K562 (cell line): Measurements from ENCODE around the gene USP48. TPM values are rescaled to one million over a fixed set of nuclear protein-coding genes. Genes with fewer than 3 reads are reported as not detected.

Source experiments
- ATAC-seq: fragments of 200-7000 bp; cut with Tn5 transposase; 3 replicates; pipeline ENCODE4 v1.9.1; 2020; ENCODE audit warnings: moderate library complexity
- BruUV-seq: library from RNA; stranded (reverse); fragments of 400-500 nt; replicated peaks from 2 replicates; lab custom pipeline; 2021; lab: Mats Ljungman, UMichigan
- CTCF ChIA-PET: fragments of 300-600 bp; formaldehyde crosslinking; extraction: SDS; loops from one replicate; lab custom pipeline; 2021; ENCODE audit warnings: low intra/inter-chr PET ratio; lab: Yijun Ruan, JAX
- POLR2A ChIA-PET: fragments of 300-600, 350-650 bp; sonication (Branson Sonifier 250); formaldehyde crosslinking; extraction: SDS; loops from one replicate; lab custom pipeline; 2021; ENCODE audit warnings: antibody characterized with exemption, inconsistent platforms; lab: Yijun Ruan, JAX
- DNase-seq, 4 experiments: peaks; one replicate each; pipeline versions ENCODE4 v3.0.0 to v3.0.0-alpha.2; 2011 to 2018; ENCODE audit warnings: low spot score in 3 of 4, mixed read lengths in 3 of 4; ENCODE audit errors: extremely low read depth in 1 of 4
- FAIRE-seq: peaks from 2 replicates; lab custom pipeline; 2011; peaks lifted over from hg19 to GRCh38; lab: Jason Lieb, UNC
- H2AFZ ChIP-seq: 2 replicates; pipeline ENCODE4 v1.6.0; 2011; ENCODE audit warnings: low read depth, low read length, control low read depth, inconsistent platforms
- H3K27ac ChIP-seq: fragments of 200-600 bp; 3 replicates; pipeline ENCODE4 v1.8.0; 2011; ENCODE audit warnings: low read depth, mild to moderate bottlenecking, control low read depth, inconsistent platforms, low read length, moderate library complexity, mixed read lengths; ENCODE audit errors: extremely low read depth
- H3K27me3 ChIP-seq, 2 experiments: fragments of 300-600 bp in 1 of 2; 2 replicates in 1 of 2; 3 replicates in 1 of 2; pipeline versions ENCODE4 v1.6.0 to v1.8.0; 2011; ENCODE audit warnings: inconsistent platforms in 2 of 2, low read length in 2 of 2, mild to moderate bottlenecking in 1 of 2, mixed read lengths in 1 of 2, moderate library complexity in 1 of 2; ENCODE audit not compliant: control insufficient read depth in 2 of 2, insufficient read depth in 2 of 2
- H3K36me3 ChIP-seq: fragments of 300-600 bp; 3 replicates; pipeline ENCODE4 v1.8.0; 2011; ENCODE audit warnings: mild to moderate bottlenecking, low read length, inconsistent platforms; ENCODE audit not compliant: control insufficient read depth, insufficient read depth
- H3K4me1 ChIP-seq, 2 experiments: fragments of 200-600 bp in 1 of 2; replicated peaks in 1 of 2; 2 replicates in 1 of 2; 3 replicates in 1 of 2; pipeline versions ENCODE4 v1.5.1 to v1.8.0; 2011; ENCODE audit warnings: inconsistent platforms in 2 of 2, low read length in 2 of 2, mild to moderate bottlenecking in 1 of 2, mixed read lengths in 1 of 2, moderate library complexity in 1 of 2; ENCODE audit not compliant: control insufficient read depth in 2 of 2, insufficient read depth in 2 of 2
- H3K4me2 ChIP-seq: 2 replicates; pipeline ENCODE4 v1.6.1; 2011; ENCODE audit warnings: low read length, control low read depth, inconsistent platforms, mixed read lengths; ENCODE audit not compliant: insufficient read depth
- H3K4me3 ChIP-seq: fragments of 200-600 bp; sonication (generic), shearing (Covaris generic); 2 replicates; pipeline ENCODE4 v1.5.1; 2016; ENCODE audit warnings: control low read depth, inconsistent platforms
- H3K79me2 ChIP-seq: fragments of 200-600 bp; 3 replicates; pipeline ENCODE4 v1.8.0; 2011; ENCODE audit warnings: low read length, inconsistent platforms; ENCODE audit not compliant: control insufficient read depth, insufficient read depth
- H3K9ac ChIP-seq, 2 experiments: 2 replicates each; pipeline versions ENCODE4 v1.6.0 to v1.6.1; 2011; ENCODE audit warnings: low read depth in 2 of 2, low read length in 2 of 2, control low read depth in 1 of 2, inconsistent platforms in 1 of 2, mild to moderate bottlenecking in 1 of 2, mixed read lengths in 1 of 2; ENCODE audit not compliant: insufficient read depth in 1 of 2
- H3K9me1 ChIP-seq: one replicate; pipeline ENCODE4 v1.6.0; 2011; ENCODE audit warnings: inconsistent platforms, mild to moderate bottlenecking, low read length, moderate library complexity; ENCODE audit not compliant: control insufficient read depth, insufficient read depth
- H3K9me3 ChIP-seq: replicated peaks from 2 replicates; pipeline ENCODE4 v1.5.1; 2011; ENCODE audit warnings: low read depth, low read length, inconsistent platforms; ENCODE audit not compliant: control insufficient read depth, insufficient read depth
- H4K20me1 ChIP-seq: replicated peaks from 2 replicates; pipeline ENCODE4 v1.6.1; 2011; ENCODE audit warnings: low read length, inconsistent platforms, mixed read lengths; ENCODE audit not compliant: control insufficient read depth, insufficient read depth
- BRD4 ChIP-seq: fragments of 200-600 bp; sonication (generic); IDR thresholded peaks from 2 replicates; pipeline ENCODE4 v1.6.1; 2017; ENCODE audit warnings: inconsistent platforms
- DLX4 ChIP-seq: fragments of 250-450 bp; sonication (Bioruptor Pico); IDR thresholded peaks from 2 replicates; pipeline ENCODE4 v1.6.1; 2021; ENCODE audit warnings: mild to moderate bottlenecking
- ELF4 ChIP-seq: fragments of 450-650 bp; formaldehyde crosslinking; IDR thresholded peaks from 2 replicates; pipeline ENCODE4 v1.4.0; 2022; ENCODE audit warnings: missing genetic modification characterization
- HCFC1 ChIP-seq: IDR thresholded peaks from 2 replicates; pipeline ENCODE4 v1.6.1; 2012; ENCODE audit warnings: low read depth, low read length, improper control_type of control experiment
- HMGN3 ChIP-seq: IDR thresholded peaks from 2 replicates; pipeline ENCODE4 v1.6.1; 2011; ENCODE audit warnings: borderline replicate concordance, low read depth, mild to moderate bottlenecking, mixed read lengths, low read length; ENCODE audit not compliant: insufficient read length; ENCODE audit errors: extremely low read depth
- MAFG ChIP-seq: fragments of 450-650 bp; conservative IDR thresholded peaks from 2 replicates; pipeline ENCODE4 v1.6.1; 2016; ENCODE audit warnings: missing genetic modification characterization, missing compliant biosample characterization
- MBD2 ChIP-seq: sonication (generic); IDR thresholded peaks from 2 replicates; pipeline ENCODE4 v1.6.1; 2016; ENCODE audit warnings: low read depth, borderline replicate concordance
- NEUROD1 ChIP-seq: fragments of 150-350 bp; IDR thresholded peaks from 2 replicates; pipeline ENCODE4 v1.6.1; 2014; ENCODE audit warnings: borderline replicate concordance, low read length, low read depth; ENCODE audit not compliant: partially characterized antibody
- PCBP1 ChIP-seq: fragments of 200-400 bp; formaldehyde crosslinking; IDR thresholded peaks from 2 replicates; pipeline ENCODE4 v1.6.1; 2018; ENCODE audit warnings: mild to moderate bottlenecking, low read depth, low read length; ENCODE audit not compliant: poor library complexity, severe bottlenecking
- PCBP2 ChIP-seq: fragments of 200-400 bp; formaldehyde crosslinking; IDR thresholded peaks from 2 replicates; pipeline ENCODE4 v1.6.1; 2018; ENCODE audit warnings: low read length, low read depth, mild to moderate bottlenecking, moderate library complexity; ENCODE audit not compliant: poor library complexity, severe bottlenecking
- PREB ChIP-seq: sonication (generic); formaldehyde crosslinking; IDR thresholded peaks from 2 replicates; pipeline ENCODE4 v1.8.1; 2023; ENCODE audit warnings: mild to moderate bottlenecking, missing genetic modification reagents
- RAD21 ChIP-seq, 2 experiments: fragments of 250-450 bp in 1 of 2; fragments of 450-650 bp in 1 of 2; sonication (Bioruptor Pico) in 1 of 2; formaldehyde crosslinking in 1 of 2; IDR thresholded peaks in 1 of 2; conservative IDR thresholded peaks in 1 of 2; 2 replicates each; pipeline versions ENCODE4 v1.4.0 to v1.8.0; 2020 to 2022; ENCODE audit warnings: mild to moderate bottlenecking in 2 of 2, moderate library complexity in 1 of 2
- RUNX1 ChIP-seq: sonication (generic); IDR thresholded peaks from 2 replicates; pipeline ENCODE4 v1.6.1; 2016; ENCODE audit warnings: antibody characterized with exemption, low read depth
- SMAD3 ChIP-seq: fragments of 450-650 bp; formaldehyde crosslinking; conservative IDR thresholded peaks from 2 replicates; pipeline ENCODE4 v1.4.0; 2020; ENCODE audit warnings: mild to moderate bottlenecking
- SRSF3 ChIP-seq: fragments of 200-400 bp; formaldehyde crosslinking; IDR thresholded peaks from 2 replicates; pipeline ENCODE4 v1.6.1; 2016; ENCODE audit warnings: mild to moderate bottlenecking, low read length, moderate library complexity; ENCODE audit not compliant: insufficient read depth
- TAF15 ChIP-seq: fragments of 200-400 bp; formaldehyde crosslinking; IDR thresholded peaks from 2 replicates; pipeline ENCODE4 v1.6.1; 2017; ENCODE audit warnings: mild to moderate bottlenecking, low read depth, low read length, moderate library complexity
- ZNF143 ChIP-seq: sonication (generic); formaldehyde crosslinking; IDR thresholded peaks from 2 replicates; pipeline ENCODE4 v1.9.0; 2022; ENCODE audit warnings: mild to moderate bottlenecking, missing genetic modification reagents
- ZNF239 ChIP-seq: fragments of 250-450 bp; sonication (Bioruptor Pico); IDR thresholded peaks from 2 replicates; pipeline ENCODE4 v1.4.0; 2020; ENCODE audit warnings: mild to moderate bottlenecking
- WGBS: fragments of 100-300 bp; shearing (Covaris generic); methylation state at CpG from one replicate; pipeline ENCODE4 v1.1.6; 2016; ENCODE audit warnings: low coverage, mixed read lengths; ENCODE audit not compliant: insufficient coverage; ENCODE audit errors: missing lambda C conversion rate; 5-methylcytosine and 5-hydroxymethylcytosine counted together
- in situ Hi-C: fragments of 300-500 bp; cut with MboI; formaldehyde crosslinking; loops from 4 replicates; pipeline ENCODE4 v1.15.0; 2018; ENCODE audit warnings: inconsistent platforms, mixed read lengths
- intact Hi-C: fragments of 100-400 bp; cut with micrococcal nuclease; formaldehyde crosslinking; loops from 2 replicates; pipeline ENCODE4 v1.14.2; 2022
- polyA plus RNA-seq, 8 experiments: library from polyadenylated mRNA; depleted of rRNA in 4 of 8; stranded (reverse) in 5 of 8; unstranded in 3 of 8; fragments of >200 nt; fragmentation: Nextera tagmentation in 2 of 8; fragmentation: Illumina TruSeq in 1 of 8; extraction: Ambion mirVana in 2 of 8; extraction: Trizol in 1 of 8; gene quantifications; 2 replicates each; pipeline versions ENCODE4 v1.2.1 to v1.2.3, GENCODE V29; 2011 to 2014; ENCODE audit warnings: inconsistent platforms in 1 of 8, missing spikeins in 1 of 8
- total RNA-seq, 7 experiments: library from RNA; depleted of rRNA in 6 of 7; stranded (reverse); fragments of >200 nt in 6 of 7; fragmentation: Illumina TruSeq in 2 of 7; extraction: Trizol in 2 of 7; gene quantifications; 2 replicates each; pipeline versions ENCODE4 v1.2.1 to v1.2.3, GENCODE V29; 2011 to 2021; ENCODE audit warnings: low replicate concordance in 1 of 7

The USP48 gene
- total and polyA plus RNA-seq, 9 of the 15 experiments (the other 6 are each of a cell fraction or from before 2014, with no cell fraction given), result 23.3 to 123 (median 106) TPM

- no peaks in the 10 kb centered on the region for H3K9me3 ChIP-seq
- peak within 1 kb of the TSS; percentile 83 for H2AFZ ChIP-seq
- H3K9me1 ChIP-seq, result no peaks in the 10 kb centered on the region
- H3K79me2 ChIP-seq, result peaks cover 12% of the 10 kb centered on the region
- ATAC-seq, result peak; percentile 87
- WGBS, result 7% methylated on average over 55 of the region's 64 CpGs
- peak within 1 kb of the TSS; percentile 56 for H3K4me3 ChIP-seq
- BruUV-seq, result no TSS peak
- peaks cover 40 to 51% of the 10 kb centered on the region in 2 experiments for H3K4me1 ChIP-seq
- POLR2A ChIA-PET, result interaction anchor here (0.6 to 1.6 kb wide), 7 partner anchors 8 to 34 kb away, joined by 3 to 4 read pairs (median 3); no protein-coding TSS in a partner anchor
- CTCF ChIA-PET, result interaction anchor here (0.6 to 0.7 kb wide), 2 partner anchors 113 to 291 kb away, joined by 3 to 4 read pairs; no protein-coding TSS in a partner anchor
- no peak for FAIRE-seq
- in situ Hi-C loops (loop anchor here (25.0 kb wide), 1 partner anchor 157 kb away; the partner anchor contains the start of gene ALPL), intact Hi-C loops (loop anchor here (5.0 kb wide), 1 partner anchor 113 kb away; the partner anchor contains the start of gene USP48)
- peak within 1 kb of the TSS; percentile 85 for H3K27ac ChIP-seq
- no peaks in the 10 kb centered on the region; the same call in 1 of the 2 replicates for H4K20me1 ChIP-seq
- peaks cover 8% of the 10 kb centered on the region; the same call in 1 of the 3 replicates for H3K36me3 ChIP-seq
- DNase-seq, result peak; percentile 89 to 93 (median 92)
- peak within 1 kb of the TSS; percentile 87 to 91 for H3K9ac ChIP-seq
- peak within 1 kb of the TSS; percentile 93 for H3K4me2 ChIP-seq
- no peaks in the 10 kb centered on the region for H3K27me3 ChIP-seq
- TF ChIP-seq MAFG (tag) (no peak), MBD2 (no peak), TAF15 (no peak), SMAD3 (no peak), SRSF3 (0 out of 2 replicates have a peak, but pooled peaks have one; percentile 44), DLX4 (CRISPR knock-in tag) (no peak), HMGN3 (peak; percentile 88), RAD21 (CRISPR knock-in tag; conservative IDR thresholded peaks at IDR 0.05 in 1 of 2, IDR thresholded peaks at IDR 0.05 in 1 of 2) (peak; percentile 34 to 62), PCBP2 (no peak), PREB (no peak), ZNF143 (0 out of 2 replicates have a peak, but pooled peaks have one; percentile 27), RUNX1 (0 out of 2 replicates have a peak, but pooled peaks have one; percentile 20), HCFC1 (no peak), PCBP1 (peak; percentile 78), NEUROD1 (peak; percentile 25), ZNF239 (CRISPR knock-in tag) (no peak), BRD4 (peak; percentile 75; the same call in 1 of the 2 replicates), ELF4 (CRISPR knock-in tag) (peak; percentile 41; the same call in 1 of the 2 replicates)
Measured at GRCh38 chr1:21669258-21670058, 113.5 kb downstream of the USP48 start, which contains the start of gene RAP1GAP. RAP1GAP (minus strand) TSS chr1:21669357; CDS start chr1:21620032, 49,325 bp downstream.
